HG03565 (cell line): Measurements from ENCODE around the gene RIBC1.
A peak's percentile ranks its signal among the peaks of the same experiment; 100 is the strongest.
"Not testable (repeated sequence)": the region's sequence is repeated elsewhere in the genome, so short reads cannot be mapped to it uniquely, and the experiment has no call there.

Experiments used
- ATAC-seq: cut with Tn5 transposase; IDR thresholded peaks from one replicate; pipeline ENCODE4 v1.9.1; 2021; ENCODE audit warnings: mild to moderate bottlenecking, moderate library complexity; ENCODE audit not compliant: unreplicated experiment

RIBC1 gene

DNA sequence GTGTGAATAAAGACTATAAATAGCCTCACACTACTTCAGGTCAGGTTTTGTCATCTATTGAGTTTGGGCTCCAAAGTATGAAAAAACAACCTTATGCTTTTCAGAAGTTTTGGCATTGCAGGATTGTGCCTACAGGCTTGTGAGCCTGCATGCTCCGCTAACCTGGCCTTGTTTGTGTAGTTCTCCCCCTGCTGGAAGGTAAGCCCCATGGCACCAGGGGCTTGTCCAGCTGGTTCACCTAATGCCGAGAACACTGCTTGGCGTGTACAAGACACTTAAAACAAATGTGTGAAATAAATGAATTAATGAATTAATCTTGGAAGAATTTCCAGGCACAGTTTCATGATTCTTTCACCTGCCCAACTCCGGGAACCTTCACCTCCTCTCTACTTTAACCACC lies 13.3 kb downstream of the RIBC1 start:
- peak; percentile 69 for ATAC-seq

DNA sequence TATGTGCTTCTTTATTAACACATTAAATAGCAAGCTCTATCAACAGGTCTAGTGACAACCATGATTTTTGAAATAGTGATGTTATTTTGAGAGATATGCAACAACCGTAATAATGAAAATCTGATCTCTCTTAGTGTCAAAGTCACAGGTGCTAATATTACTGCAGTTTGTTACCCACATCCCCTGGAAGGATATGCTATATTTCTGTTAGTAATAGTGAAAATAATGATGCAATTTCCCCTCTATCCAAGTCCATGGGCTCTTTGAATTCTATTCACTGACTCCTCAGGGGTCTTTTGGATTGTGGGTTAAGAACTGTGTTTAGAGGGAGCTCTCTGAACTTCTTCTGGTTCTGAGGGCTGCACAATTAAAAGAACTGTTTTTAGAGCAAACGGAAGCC lies 14.5 kb downstream of the RIBC1 start:
- no peak for ATAC-seq

DNA sequence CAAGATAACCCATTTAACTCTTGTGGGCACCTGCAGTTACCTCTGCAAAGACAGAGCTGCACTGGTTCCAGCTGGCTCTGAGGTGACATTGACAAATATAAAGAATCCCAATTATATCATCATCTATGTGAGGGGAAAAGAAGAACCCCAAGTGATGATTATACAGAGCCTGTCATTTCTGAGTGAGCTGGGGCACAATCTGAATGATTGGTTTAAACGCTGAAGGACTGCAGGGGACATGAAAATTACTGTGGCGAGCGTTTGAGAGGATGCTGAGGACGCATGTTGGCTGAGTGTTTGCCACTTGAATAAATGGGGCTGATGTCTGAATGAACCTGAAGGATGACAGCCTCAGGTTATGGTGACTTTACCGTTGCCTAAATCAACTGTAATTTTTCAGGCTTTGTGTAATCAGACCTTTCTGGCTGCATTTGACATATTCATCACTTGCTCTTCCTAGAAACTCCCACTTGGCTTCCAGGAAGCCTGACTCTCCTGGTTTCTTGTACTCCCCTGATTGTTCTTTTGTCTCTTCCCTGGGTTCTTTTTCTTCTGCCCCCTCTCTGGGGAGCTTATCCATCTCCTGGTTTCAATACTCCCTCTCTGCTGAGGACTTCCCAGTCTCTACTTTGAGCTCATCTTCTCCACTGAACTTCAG lies 15.6 kb downstream of the RIBC1 start:
- no peak for ATAC-seq

DNA sequence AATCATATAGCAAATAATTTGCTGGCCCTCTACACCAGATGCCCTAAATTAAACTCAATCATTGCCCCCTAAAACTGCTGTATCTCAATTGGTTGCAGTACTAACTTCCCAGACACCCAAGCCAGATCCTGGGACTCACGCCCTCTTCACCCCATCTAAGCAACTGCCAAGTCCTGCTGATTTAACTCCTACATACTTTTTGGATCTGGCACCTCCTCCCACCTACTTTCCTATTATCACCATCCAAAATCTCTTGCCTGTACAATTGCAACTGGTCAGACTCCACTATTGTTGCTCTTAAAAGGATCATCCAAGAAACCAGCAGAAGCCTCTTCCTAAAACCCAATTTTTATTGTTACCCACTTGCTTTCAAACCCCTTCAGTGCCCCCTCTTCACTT lies 16.2 kb downstream of the RIBC1 start:
- ATAC-seq = no peak

DNA sequence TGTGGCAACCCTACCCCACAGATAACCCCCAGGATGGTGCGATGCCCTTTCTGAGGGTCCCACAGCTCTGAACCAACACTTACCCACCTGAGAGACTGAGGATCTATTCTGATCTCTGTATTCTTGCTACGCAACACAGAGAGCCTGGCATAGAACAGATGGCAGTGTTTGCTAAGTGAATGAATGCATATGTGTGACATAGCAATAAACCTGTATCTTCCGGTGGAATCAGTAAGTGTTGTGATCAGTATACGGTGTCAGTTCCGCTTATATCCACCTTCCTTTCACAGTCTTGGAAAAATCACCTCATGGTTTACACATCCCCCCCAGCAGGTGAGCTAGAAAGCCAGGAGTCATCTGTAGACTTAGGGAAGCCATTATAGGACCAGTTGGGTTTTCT lies 17.4 kb downstream of the RIBC1 start:
- ATAC-seq = no peak

DNA sequence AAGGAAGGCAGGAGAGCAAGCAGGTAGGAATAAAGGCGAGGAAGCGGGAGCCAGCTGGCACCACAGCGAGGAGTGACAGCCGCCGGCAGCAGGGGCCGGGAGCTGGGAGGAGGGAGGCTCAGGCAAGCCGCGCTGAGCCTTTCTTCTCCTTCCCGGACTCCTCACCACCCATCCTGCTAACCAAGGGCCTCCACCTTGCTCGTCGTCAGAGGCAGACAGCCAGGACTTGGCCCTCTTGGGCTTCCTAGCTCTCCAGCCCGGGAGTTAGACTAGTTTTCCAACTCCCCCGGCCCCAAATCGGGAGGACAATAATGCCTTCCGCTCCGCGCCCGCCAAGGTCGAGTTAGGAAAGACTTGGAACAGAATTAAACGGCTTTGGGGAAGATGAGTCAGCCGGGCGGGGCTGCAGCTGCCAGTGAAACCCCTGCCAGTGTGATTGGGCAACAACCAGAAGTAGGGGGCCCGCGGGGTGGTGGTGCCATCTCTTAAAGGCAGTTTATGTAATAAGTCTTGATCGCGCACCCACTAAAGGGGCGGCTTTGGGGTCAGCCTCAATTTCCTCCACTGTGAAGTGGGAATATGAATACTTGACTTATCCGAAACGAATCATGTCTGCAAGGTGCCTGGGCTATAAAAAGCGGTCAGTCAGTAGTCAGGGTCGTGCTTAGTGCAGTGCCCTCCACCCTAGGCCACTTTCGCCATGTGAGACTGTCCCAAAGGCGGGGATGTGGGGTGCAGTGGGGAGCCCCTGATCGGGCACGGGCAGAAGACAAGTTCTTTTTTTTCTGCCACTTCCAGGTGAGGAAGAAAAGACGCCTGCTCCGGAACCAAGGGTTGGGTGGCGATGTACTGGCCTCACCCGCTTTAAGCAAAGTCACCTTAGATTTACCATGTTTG lies 18.2 kb downstream of the RIBC1 start:
- no peak for ATAC-seq

- peak; percentile 73 for ATAC-seq
Measured at GRCh38 chrX:53441531-53442321, 19.1 kb downstream of the RIBC1 start.

DNA sequence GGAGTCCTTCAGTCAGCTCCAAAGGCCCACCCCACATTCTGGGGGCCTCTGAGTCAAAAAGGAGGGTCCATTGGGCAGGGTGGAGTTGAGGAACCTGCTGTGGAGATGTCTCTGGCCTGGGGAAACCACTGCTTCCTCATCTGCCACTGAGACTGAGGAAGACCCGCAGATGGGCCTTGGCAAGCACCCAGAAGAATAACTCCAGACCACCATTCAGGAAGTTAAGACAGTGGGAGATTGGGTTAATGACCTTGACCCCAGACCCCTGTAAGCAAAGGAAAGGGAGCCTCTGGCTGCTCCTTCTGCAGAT lies 19.6 kb downstream of the RIBC1 start:
- ATAC-seq = no peak

- no peak for ATAC-seq
Measured at GRCh38 chrX:53445977-53446376, 23.3 kb downstream of the RIBC1 start.

GRCh38 chrX:53447441-53447840 lies 24.8 kb downstream of the RIBC1 start:
- ATAC-seq = no peak

- no peak for ATAC-seq
Measured at GRCh38 chrX:53449632-53450031, 27.0 kb downstream of the RIBC1 start.

- no peak for ATAC-seq
Measured at GRCh38 chrX:53452812-53453211, 30.1 kb downstream of the RIBC1 start.

DNA sequence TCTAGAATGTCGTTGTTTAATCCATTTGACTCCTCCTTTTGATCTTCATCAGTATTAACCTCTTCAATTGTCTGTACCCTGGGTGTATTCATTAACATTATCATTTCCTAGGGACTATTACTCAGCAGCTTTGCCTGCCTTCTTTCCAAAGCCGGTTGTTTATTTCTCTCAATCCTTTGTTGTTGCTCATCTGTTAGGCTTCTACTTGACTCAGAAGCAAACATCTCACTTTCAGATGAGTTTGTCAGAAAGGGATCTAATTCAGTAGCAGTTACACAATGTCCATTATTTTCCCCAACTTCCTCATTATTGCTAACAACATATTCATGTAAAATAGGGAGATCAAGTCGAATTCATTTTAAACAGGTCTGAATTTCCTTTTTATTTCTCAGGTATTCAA lies 33.6 kb downstream of the RIBC1 start:
- no peak for ATAC-seq

DNA sequence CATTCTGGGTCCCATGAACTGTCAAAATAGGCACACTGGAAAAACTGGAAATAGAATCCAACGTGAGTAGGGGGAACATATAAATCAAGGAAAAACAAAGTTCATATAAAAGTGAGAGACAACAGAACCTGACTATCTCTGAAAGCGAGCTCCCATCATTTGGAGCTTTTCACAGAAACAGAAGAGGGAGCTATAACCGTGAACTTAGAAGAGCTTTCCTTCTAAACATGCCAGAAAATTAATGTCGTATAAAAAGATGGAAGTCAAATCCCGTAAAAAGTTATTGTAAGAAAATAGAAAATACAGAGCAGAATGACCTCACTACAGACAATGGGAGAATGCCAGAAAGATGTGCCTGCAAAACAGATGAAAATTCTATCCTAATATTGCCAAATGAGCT lies 35.4 kb downstream of the RIBC1 start:
- ATAC-seq = no peak

DNA sequence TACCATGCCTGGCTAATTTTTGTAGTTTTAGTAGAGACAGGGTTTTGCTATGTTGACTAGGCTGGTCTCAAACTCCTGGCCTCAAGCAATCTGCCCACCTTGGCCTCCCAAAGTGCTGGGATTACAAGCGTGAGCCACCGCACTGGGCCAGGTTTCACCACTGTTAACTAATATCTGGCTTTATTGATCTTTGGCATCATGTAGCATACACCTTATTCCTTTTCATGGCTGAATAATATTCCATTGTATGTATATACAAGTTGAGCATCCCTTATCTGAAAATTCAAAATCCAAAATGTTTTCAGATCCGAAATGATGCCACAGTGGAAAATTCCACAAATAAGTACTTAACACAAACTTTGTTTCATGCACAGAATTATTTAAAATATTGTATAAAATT lies 46.0 kb downstream of the RIBC1 start:
- not testable (repeated sequence) for ATAC-seq

- no peak for ATAC-seq
Measured at GRCh38 chrX:53471346-53471745, 48.7 kb downstream of the RIBC1 start.

GRCh38 chrX:53474707-53475106 lies 52.0 kb downstream of the RIBC1 start:
- no peak for ATAC-seq

GRCh38 chrX:53476371-53476770 lies 53.7 kb downstream of the RIBC1 start:
- ATAC-seq = no peak

DNA sequence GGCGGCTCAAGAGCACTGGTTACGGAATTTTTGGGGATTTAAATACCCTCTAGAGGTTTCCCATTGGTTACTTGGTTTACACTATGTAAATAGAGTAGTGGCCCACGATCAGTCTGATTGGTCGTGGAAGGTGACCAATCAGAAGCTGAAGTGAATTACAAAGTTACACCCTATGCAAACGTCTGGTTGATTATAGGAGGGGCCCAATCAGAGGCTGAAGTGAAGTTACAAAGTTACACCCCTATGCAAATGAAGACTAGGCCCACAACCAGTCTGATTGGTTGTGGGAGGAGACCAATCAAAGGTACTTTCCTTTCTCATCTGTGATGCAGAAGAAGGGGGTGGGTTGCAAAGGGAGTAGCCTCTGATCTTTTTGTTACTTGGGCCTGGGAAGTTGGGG lies 56.6 kb downstream of the RIBC1 start:
- ATAC-seq = no peak
